Mesodermal cell (in vitro differentiated cells): ENCODE results near the gene ZCCHC3.

Experiments
- H3K27ac ChIP-seq: 2 replicates; pipeline ENCODE4 v1.7.0; 2013; ENCODE audit warnings: mild to moderate bottlenecking, low read depth, low read length, moderate library complexity; ENCODE audit not compliant: severe bottlenecking
- H3K36me3 ChIP-seq: 2 replicates; pipeline ENCODE4 v1.7.1; 2013; ENCODE audit warnings: mild to moderate bottlenecking, low read length, moderate library complexity; ENCODE audit not compliant: control insufficient read depth, insufficient read depth
- H3K4me1 ChIP-seq: one replicate; pipeline ENCODE4 v1.7.1; 2013; ENCODE audit warnings: mild to moderate bottlenecking, low read length; ENCODE audit not compliant: insufficient read depth, control insufficient read depth, poor library complexity, severe bottlenecking
- H3K4me3 ChIP-seq: 2 replicates; pipeline ENCODE4 v1.7.0; 2013; ENCODE audit warnings: low read length, control low read depth, mild to moderate bottlenecking; ENCODE audit not compliant: insufficient read depth, poor library complexity, severe bottlenecking; ENCODE audit errors: extremely low read depth
- H3K9me3 ChIP-seq: 2 replicates; pipeline ENCODE4 v1.7.1; 2013; ENCODE audit warnings: mild to moderate bottlenecking, low read length, moderate library complexity; ENCODE audit not compliant: control insufficient read depth
- WGBS, 2 experiments: methylation state at CpG; one replicate each; pipeline ENCODE4 v1.1.5; 2013; ENCODE audit warnings: missing lambda C conversion rate in 2 of 2; ENCODE audit not compliant: insufficient coverage in 2 of 2; 5-methylcytosine and 5-hydroxymethylcytosine counted together

The ZCCHC3 gene

DNA sequence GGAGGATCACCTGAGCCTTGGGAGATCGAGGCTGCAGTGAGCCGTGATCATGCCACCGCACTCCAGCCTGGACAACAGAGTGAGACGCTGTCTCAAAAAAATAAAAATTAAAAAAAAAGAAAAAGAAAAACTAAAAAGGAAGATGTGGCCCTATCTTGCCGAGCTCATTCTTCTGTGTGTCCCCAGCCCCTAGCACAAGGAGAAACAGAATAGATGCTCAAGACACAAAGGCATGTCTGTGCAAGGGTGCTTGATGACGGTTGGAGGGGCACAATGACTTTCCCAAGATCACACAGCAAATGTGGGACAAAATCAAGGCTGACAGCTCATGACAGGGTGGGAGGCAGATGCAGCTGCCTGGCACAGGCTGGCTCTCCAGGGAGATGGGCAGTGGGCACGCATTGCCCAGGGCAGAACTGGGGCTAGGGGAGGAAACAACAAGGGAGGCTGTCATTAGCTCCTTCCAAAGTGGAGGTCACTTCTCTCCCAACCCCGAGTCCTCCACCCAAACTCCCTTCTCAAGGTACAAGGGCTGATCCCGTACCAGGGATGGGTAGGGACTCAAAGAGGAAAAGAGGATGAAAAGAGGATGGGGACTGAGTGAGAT is 48.8 kb downstream of the ZCCHC3 start:
- peak overlapping the region; percentile 82 for H3K27ac ChIP-seq

DNA sequence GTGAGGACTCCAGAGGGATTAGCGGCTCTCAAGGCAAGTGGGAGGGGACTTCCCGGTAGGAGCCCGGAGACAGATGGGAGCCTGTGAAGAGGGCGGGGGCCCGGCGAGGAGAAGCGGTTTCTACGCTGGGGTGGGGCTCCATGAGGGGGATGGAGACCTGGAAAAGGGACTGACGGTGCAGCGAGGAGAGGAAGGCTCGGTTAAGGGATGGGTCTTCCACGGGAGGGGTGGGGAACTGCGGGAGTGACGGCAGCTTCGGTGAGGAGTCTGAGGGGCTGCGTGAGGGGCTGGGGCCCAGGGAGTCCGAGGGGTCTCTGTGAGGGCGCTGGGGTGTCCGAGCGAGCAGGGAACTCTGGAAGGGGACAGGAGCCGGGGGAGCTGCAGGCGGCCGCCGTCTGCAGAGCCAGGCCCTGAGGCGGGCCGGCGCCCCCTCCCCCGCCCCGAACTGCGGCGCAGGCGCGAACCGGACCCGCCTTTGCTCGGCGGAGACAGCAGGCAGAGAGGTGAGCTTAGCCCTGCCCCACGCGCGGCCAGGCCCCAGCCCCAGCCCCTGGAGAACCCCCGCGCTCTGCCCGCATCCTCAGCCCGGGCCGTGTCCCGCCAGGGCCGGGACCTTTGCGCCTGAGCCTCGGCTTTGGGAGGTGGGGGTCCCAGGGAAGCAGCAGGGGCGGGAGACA is 49.4 kb downstream of the ZCCHC3 start, which contains the start of gene NRSN2:
Gene NRSN2, plus strand, starts transcription at position 472 of the 677 bp plus-strand sequence. CDS start 2,533 bp downstream, outside the sequence.
- H3K4me1 ChIP-seq, result peaks cover 6% of the 10 kb centered on the region
- WGBS, 2 experiments, result 0 to 1% methylated on average over 21 to 36 of the region's 50 CpGs

More for the DNA sequence above, 48.8 kb downstream of the ZCCHC3 start:
- peaks cover 9% of the 10 kb centered on the region for H3K9me3 ChIP-seq
- peaks cover 18% of the 10 kb centered on the region for H3K36me3 ChIP-seq
- peaks cover 6% of the 10 kb centered on the region for H3K4me1 ChIP-seq
- peak overlapping the region; percentile 84 for H3K4me3 ChIP-seq
- 56 to 83% methylated on average over 4 of the region's 9 CpGs for WGBS, 2 experiments

DNA sequence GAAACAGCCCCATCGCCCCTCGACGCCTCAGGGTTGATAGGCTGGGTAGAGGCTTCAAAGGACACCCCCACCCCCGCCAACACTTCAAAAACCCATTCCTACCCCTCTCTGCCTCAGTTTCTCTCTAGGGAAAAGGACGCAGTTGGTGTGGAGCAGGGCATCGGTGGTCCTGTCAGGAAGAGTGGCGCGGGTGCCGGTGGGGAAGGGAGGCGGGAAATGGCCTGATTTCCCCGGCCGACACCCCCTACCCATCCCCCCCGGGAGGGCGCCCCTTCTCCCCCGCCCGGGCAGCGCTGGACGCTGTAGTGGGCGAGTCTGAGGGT is 49.9 kb downstream of the ZCCHC3 start:
- peaks cover 6% of the 10 kb centered on the region for H3K4me1 ChIP-seq
- WGBS, 2 experiments, result 0% methylated on average over 1 of the region's 19 CpGs; no CpG with 5 or more reads in 1 of the 2 experiments
- peaks cover 18% of the 10 kb centered on the region for H3K36me3 ChIP-seq
- peak overlapping the region; percentile 82 for H3K27ac ChIP-seq
- H3K9me3 ChIP-seq, result no peaks in the 10 kb centered on the region
- peak overlapping the region; percentile 84 for H3K4me3 ChIP-seq

More for the DNA sequence above, 49.4 kb downstream of the ZCCHC3 start, which contains the start of gene NRSN2:
- Histone ChIP-seq H3K4me3 (peak within 1 kb of the TSS; percentile 84), H3K27ac (peak within 1 kb of the TSS; percentile 82), H3K9me3 (peaks cover 5% of the 10 kb centered on the region), H3K36me3 (peaks cover 18% of the 10 kb centered on the region)

DNA sequence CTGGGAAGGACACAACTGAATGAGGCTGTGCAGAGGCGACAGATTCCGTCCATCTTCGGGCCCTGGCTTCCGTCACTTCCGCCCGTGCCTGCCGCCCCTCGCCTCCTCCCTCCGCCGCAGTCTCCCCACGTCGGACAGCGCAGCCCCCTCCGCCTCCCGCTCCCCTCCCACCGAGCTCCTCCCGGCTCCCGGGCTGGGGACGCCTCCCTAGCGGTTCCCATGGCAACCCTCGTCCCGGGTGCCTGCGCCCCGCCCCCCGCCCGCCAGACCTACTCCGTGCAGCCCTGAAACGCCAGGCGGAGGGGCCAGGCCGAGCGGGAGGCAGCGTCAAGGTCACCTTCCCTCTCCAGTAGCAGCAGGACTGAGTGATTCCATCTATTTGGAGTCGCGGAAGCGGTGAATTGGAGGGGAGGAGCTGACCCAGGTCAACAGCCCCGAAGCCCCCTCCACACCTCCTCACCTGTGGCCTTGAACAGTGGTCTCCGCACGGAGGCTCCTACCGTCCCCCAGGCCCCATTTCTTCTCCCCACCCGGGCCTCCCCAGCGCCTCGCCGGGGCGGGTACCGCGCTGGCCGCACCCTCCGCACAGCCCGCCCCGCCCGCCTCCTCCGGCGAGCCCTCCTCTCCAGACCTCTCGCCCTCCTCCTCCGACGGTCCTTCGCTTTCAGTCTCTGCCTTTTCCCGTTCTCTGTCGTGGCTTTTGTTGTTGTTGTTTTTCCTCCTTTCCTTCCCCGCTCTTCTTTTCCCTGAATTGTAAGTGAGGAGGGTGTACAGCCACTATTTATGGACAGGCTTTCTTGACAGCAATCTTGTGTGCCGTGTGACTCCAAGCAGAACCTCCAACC is 50.5 kb downstream of the ZCCHC3 start:
- 0% methylated on average over 27 of the region's 61 CpGs for WGBS, 2 experiments
- Histone ChIP-seq H3K9me3 (no peaks in the 10 kb centered on the region), H3K4me3 (peak overlapping the region; percentile 84), H3K36me3 (peaks cover 18% of the 10 kb centered on the region), H3K27ac (peak overlapping the region; percentile 82), H3K4me1 (peaks cover 6% of the 10 kb centered on the region)

DNA sequence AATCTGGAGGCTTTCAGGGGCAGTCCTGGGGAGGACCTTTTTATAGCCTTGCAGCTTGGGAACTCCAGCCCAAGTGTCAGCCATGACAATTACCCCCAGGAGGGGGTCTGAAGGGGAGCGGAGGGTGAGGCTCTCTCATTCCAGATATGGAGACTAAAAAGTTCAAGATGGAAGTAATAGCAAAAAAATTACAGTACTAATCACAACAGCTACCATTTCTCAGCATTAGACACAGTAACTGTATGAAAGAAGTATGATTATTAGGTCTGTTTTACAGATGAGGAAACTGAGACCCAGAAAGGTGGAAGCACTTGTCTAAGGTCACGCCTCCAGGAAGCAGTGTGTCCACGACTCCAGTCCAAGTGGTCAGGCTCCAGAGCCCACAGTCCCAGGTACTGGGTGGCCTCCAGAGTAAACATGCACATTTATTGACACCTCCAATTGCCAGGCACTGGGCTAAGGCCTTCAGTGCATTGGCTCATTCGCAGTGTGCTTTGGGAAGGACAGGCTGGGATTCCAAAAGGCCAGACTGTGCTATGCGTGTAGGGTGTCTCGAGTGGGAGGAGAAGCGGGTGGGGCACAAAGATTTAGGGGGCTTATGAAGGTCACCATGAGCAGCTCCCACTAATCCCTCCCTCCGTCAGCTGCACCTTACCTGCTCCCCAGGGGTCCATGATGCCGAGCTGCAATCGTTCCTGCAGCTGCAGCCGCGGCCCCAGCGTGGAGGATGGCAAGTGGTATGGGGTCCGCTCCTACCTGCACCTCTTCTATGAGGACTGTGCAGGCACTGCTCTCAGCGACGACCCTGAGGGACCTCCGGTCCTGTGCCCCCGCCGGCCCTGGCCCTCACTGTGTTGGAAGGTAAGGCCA is 51.8 kb downstream of the ZCCHC3 start:
- H3K27ac ChIP-seq, result no peak overlapping the region
- no peak overlapping the region for H3K4me3 ChIP-seq
- no peaks in the 10 kb centered on the region for H3K9me3 ChIP-seq
- H3K4me1 ChIP-seq, result peaks cover 6% of the 10 kb centered on the region
- peaks cover 26% of the 10 kb centered on the region for H3K36me3 ChIP-seq
- 92 to 95% methylated on average over 14 to 18 of the region's 19 CpGs for WGBS, 2 experiments
